GM12873 (cell line): ENCODE data around the gene TRIM54.

Source experiments
- CTCF ChIP-seq: IDR thresholded peaks from 2 replicates; pipeline ENCODE4 v1.5.1; 2012; ENCODE audit warnings: low read depth, mild to moderate bottlenecking, moderate library complexity, low read length, control low read depth; ENCODE audit not compliant: insufficient read depth; ENCODE audit errors: missing control alignments

Gene TRIM54

GRCh38 chr2:27249891-27250651 lies 32.2 kb upstream of the TRIM54 start:
- peak; percentile 82 for TF ChIP-seq CTCF

- TF ChIP-seq CTCF = no peak
Observed at GRCh38 chr2:27250652-27251379, 31.4 kb upstream of the TRIM54 start.

- TF ChIP-seq CTCF = no peak
Observed at GRCh38 chr2:27251766-27252165, 30.5 kb upstream of the TRIM54 start.

GRCh38 chr2:27255187-27255586 lies 27.0 kb upstream of the TRIM54 start:
- no peak for TF ChIP-seq CTCF

GRCh38 chr2:27255660-27256059 lies 26.6 kb upstream of the TRIM54 start:
- TF ChIP-seq CTCF = no peak

GRCh38 chr2:27256855-27257454 lies 25.3 kb upstream of the TRIM54 start:
- no peak for TF ChIP-seq CTCF

- TF ChIP-seq CTCF = no peak
Observed at GRCh38 chr2:27258051-27258450, 24.2 kb upstream of the TRIM54 start.
